Mucosa of rectum (tissue), 2 donors: Measurements from ENCODE around the gene MPP1.

Experiments used
- H3K27ac ChIP-seq, 2 donors: one replicate each; pipeline ENCODE4 v1.7.0; 2013; ENCODE audit warnings: inconsistent platforms in 2 of 2, low read depth in 2 of 2, low read length in 2 of 2
- H3K27me3 ChIP-seq, 2 donors: one replicate each; pipeline ENCODE4 v1.7.0; 2013; ENCODE audit warnings: low read length in 2 of 2; ENCODE audit not compliant: control insufficient read depth in 2 of 2, insufficient read depth in 2 of 2
- H3K36me3 ChIP-seq, 2 donors: one replicate each; pipeline ENCODE4 v1.7.0; 2013; ENCODE audit warnings: low read length in 2 of 2; ENCODE audit not compliant: control insufficient read depth in 2 of 2, insufficient read depth in 2 of 2
- H3K4me1 ChIP-seq, 2 donors: one replicate each; pipeline ENCODE4 v1.7.0; 2013; ENCODE audit warnings: low read length in 2 of 2, mild to moderate bottlenecking in 1 of 2; ENCODE audit not compliant: control insufficient read depth in 2 of 2, insufficient read depth in 2 of 2
- H3K4me3 ChIP-seq, 2 donors: one replicate each; pipeline ENCODE4 v1.7.0; 2013; ENCODE audit warnings: low read length in 2 of 2
- H3K9ac ChIP-seq, 2 donors: one replicate each; pipeline ENCODE4 v1.7.0; 2013; ENCODE audit warnings: low read length in 2 of 2, low read depth in 1 of 2, mild to moderate bottlenecking in 1 of 2
- H3K9me3 ChIP-seq, 2 donors: one replicate each; pipeline ENCODE4 v1.7.0; 2013; ENCODE audit warnings: low read length in 2 of 2; ENCODE audit not compliant: control insufficient read depth in 2 of 2
- donor health status: healthy.
- donor health status: Normal muscosa, but diverticular disease.

MPP1 gene

DNA sequence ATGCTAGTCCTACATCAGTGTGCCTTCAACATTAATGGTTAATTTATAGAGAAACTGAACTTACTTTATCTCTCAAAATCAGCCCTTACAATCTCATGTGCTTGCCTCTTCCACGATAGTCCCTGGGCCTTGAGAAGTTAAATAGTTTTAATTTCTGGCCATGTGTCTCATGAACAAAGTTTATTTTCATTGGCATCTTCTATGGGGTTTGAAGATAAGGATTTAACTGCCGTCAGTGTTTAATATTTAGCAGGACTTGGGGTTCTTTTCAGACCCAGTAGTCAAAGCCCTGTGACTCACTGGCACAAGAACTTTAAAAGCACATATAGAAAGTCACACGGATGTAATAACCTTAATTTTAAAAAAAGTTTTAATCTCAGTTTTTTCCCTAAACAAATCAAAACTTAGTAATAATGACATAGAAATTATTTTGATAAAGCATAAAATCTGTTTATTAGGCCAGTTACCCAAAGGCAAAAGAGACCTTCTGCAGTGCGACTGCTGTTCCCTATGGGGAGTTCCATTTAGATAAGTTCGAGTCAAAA, 10.1 kb upstream of the MPP1 start:
- no peak overlapping the region for H3K9ac ChIP-seq
- H3K4me3 ChIP-seq = no peak overlapping the region
- no peaks in the 10 kb centered on the region for H3K36me3 ChIP-seq
- H3K9me3 ChIP-seq = no peaks in the 10 kb centered on the region
- H3K27me3 ChIP-seq = peaks cover 0 to 2% of the 10 kb centered on the region in 2 donors
- H3K4me1 ChIP-seq = no peaks in the 10 kb centered on the region
- no peak overlapping the region for H3K27ac ChIP-seq

DNA sequence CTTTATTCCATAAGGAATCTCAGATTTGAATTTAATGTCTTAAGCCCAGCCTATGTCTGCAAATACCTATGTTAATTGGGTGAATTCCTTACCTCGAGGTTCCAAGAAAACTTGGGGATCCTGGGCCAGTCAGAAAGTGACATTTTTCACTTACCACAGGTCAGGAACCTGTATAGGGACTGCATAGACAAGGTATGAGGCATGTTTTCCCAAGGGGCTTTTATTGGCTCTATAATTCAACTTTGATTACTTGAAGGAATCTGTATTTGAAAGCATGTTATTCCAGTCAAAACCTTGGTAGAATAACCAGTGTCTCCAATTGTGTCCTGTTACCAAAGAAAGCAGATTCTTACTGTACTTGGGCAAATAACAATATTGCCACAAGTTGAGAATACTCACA, 8.5 kb upstream of the MPP1 start:
- no peak overlapping the region for H3K27ac ChIP-seq
- no peaks in the 10 kb centered on the region for H3K9me3 ChIP-seq
- no peaks in the 10 kb centered on the region for H3K4me1 ChIP-seq
- H3K4me3 ChIP-seq = no peak overlapping the region
- H3K27me3 ChIP-seq = peaks cover 0 to 2% of the 10 kb centered on the region in 2 donors
- H3K36me3 ChIP-seq = no peaks in the 10 kb centered on the region
- H3K9ac ChIP-seq = no peak overlapping the region

DNA sequence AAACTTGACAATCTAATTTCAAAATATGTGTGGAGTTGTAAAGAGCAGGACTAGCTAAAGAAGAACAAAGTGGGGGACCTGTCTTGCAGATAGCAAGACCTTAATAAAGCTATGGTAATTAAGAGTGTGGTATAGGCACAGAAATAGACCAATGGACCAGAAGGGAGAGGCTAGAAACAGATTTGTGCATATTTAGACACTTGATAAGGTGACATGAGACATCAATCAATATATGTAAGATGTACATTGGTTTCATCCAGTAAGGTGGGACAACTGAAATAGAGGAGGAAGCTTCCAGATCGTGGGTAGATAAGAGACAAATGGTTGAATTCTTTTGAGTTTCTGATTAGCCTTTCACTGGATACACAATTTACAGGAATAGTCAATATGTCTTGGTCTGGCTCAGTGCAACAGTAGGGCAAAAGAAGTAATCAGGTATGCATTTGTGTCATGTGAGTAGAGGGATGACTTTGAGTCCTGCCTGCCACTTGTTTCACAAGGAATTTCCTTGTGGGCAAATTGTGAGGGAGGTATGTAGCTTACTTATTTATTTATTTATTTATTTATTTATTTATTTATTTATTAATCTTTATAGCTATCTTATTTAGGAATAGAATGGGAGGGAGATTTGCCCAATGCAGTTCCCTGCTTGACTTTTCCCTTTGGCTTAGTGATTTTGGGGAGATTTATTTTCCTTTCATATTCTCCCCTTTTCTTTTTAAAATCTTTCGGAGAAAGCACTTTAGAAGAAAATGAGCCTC, 7.2 kb upstream of the MPP1 start:
- Histone ChIP-seq H3K27me3 (peaks cover 0 to 2% of the 10 kb centered on the region in 2 donors), H3K4me3 (no peak overlapping the region), H3K36me3 (no peaks in the 10 kb centered on the region), H3K27ac (no peak overlapping the region), H3K9me3 (no peaks in the 10 kb centered on the region), H3K9ac (no peak overlapping the region), H3K4me1 (no peaks in the 10 kb centered on the region)

DNA sequence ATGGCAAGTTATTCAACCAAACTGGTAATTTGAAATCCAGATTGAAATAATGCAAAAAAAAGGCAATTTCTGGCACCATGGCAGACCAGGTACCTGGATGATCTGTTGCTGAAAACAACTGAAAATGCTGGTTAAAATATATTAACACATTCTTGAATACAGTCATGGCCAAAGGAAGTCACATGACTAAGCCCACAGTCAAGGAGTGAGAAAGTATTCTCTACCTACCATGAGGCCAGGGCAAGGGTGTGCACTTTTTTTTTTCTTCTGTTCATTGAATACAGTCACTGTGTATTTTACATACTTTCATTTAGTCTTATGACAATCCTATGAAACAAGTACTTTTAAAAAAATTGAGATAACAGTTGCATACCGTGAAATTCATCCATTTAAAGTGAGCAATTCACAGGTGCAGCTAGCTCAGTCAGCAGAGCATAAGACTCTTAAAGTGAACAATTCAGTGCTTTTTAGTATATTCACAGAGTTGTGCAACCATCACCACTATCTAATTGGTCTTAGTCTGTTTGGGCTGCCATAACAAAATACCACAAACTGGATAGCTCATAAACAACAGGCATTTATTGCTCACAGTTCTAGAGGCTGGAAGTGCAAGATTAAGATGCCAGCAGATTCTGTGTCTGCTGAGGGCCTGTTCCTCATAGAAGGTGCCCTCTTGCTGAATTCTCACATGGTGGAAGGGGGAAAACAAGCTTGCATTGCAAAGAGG, 4.8 kb upstream of the MPP1 start:
- peaks cover 0 to 3% of the 10 kb centered on the region in 2 donors for H3K4me1 ChIP-seq
- H3K9me3 ChIP-seq = no peaks in the 10 kb centered on the region
- no peak overlapping the region for H3K27ac ChIP-seq
- H3K9ac ChIP-seq = no peak overlapping the region
- H3K27me3 ChIP-seq = peaks cover 0 to 2% of the 10 kb centered on the region in 2 donors
- no peak overlapping the region for H3K4me3 ChIP-seq
- H3K36me3 ChIP-seq = no peaks in the 10 kb centered on the region

DNA sequence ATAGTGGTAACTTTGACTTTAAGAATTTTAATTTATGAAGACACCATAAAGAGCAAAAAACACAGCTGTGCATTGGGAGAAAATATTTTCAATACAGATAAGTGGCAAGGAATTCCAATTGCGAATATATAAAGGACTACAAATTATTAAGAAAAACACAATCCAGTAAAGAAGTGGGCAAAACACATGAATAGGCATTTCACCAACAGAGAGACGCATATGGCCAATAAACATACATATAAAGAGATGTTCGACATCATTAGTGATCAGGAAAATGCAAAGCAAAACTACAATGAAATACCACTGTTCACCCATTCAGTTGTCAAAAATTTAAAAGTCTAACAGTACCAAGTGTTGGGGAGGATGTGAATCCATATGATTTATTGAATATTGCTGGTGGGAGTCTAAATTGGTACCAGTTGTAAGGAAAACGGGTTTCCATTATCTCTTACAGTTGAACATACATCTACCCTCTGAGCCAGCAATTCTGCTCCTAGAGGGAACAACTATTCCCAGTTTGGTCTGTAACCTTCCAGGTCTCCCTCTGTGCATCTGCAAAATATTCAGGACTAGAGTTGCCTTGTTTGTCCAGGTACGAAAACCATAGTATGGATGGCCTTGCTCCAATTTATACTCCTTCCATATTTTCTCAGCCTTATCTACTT, 1.7 kb upstream of the MPP1 start:
- no peaks in the 10 kb centered on the region for H3K9me3 ChIP-seq
- no peak overlapping the region for H3K4me3 ChIP-seq
- no peak overlapping the region for H3K9ac ChIP-seq
- no peaks in the 10 kb centered on the region for H3K36me3 ChIP-seq
- peaks cover 3% of the 10 kb centered on the region in 2 donors for H3K4me1 ChIP-seq
- H3K27ac ChIP-seq = no peak overlapping the region
- peaks cover 2% of the 10 kb centered on the region in 2 donors for H3K27me3 ChIP-seq

DNA sequence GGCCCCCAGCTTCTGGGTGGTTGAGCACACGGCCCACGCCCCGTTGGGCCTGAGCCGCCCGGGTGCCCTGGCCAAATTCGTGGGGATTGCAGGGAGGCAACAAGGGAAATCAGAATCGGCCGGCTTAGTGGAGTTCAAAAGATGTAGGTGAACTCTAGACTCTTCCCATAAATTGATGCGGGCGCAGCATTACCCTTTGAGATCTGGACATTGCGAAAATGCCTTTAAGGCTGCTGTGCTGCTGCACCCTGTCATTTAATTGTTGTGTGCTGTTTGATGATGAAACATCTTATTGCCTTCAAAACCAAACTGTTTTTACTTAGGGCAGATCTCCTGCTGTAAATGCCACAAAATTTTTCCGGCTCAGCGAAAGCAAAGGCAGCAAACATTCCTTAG, 409 bp upstream of the MPP1 start:
- H3K27ac ChIP-seq = peak overlapping the region; percentile 44 to 49

GRCh38 chrX:154804261-154804956, 876 bp downstream of the MPP1 start:
- peak overlapping the region in 1 of 2 donors; percentile 58 for H3K9ac ChIP-seq

More for the DNA sequence above, 409 bp upstream of the MPP1 start:
- no peaks in the 10 kb centered on the region for H3K36me3 ChIP-seq
- peaks cover 3 to 8% of the 10 kb centered on the region in 2 donors for H3K4me1 ChIP-seq
- peaks cover 2% of the 10 kb centered on the region in 2 donors for H3K27me3 ChIP-seq
- peak overlapping the region; percentile 58 to 69 for H3K4me3 ChIP-seq
- H3K9me3 ChIP-seq = no peaks in the 10 kb centered on the region
- peak overlapping the region; percentile 26 to 58 for H3K9ac ChIP-seq

GRCh38 chrX:154802947-154803346, 2.3 kb downstream of the MPP1 start:
- H3K27me3 ChIP-seq = peaks cover 0 to 2% of the 10 kb centered on the region in 2 donors
- H3K27ac ChIP-seq = no peak overlapping the region
- no peak overlapping the region for H3K4me3 ChIP-seq
- no peak overlapping the region for H3K9ac ChIP-seq
- no peaks in the 10 kb centered on the region for H3K36me3 ChIP-seq
- peaks cover 13 to 22% of the 10 kb centered on the region in 2 donors for H3K4me1 ChIP-seq
- no peaks in the 10 kb centered on the region for H3K9me3 ChIP-seq

More at GRCh38 chrX:154804261-154804956, 876 bp downstream of the MPP1 start:
- Histone ChIP-seq H3K4me1 (peaks cover 12 to 18% of the 10 kb centered on the region in 2 donors), H3K9me3 (no peaks in the 10 kb centered on the region), H3K27me3 (peaks cover 0 to 2% of the 10 kb centered on the region in 2 donors), H3K27ac (peak overlapping the region in 1 of 2 donors; percentile 57), H3K4me3 (peak overlapping the region; percentile 69 to 75), H3K36me3 (no peaks in the 10 kb centered on the region)

DNA sequence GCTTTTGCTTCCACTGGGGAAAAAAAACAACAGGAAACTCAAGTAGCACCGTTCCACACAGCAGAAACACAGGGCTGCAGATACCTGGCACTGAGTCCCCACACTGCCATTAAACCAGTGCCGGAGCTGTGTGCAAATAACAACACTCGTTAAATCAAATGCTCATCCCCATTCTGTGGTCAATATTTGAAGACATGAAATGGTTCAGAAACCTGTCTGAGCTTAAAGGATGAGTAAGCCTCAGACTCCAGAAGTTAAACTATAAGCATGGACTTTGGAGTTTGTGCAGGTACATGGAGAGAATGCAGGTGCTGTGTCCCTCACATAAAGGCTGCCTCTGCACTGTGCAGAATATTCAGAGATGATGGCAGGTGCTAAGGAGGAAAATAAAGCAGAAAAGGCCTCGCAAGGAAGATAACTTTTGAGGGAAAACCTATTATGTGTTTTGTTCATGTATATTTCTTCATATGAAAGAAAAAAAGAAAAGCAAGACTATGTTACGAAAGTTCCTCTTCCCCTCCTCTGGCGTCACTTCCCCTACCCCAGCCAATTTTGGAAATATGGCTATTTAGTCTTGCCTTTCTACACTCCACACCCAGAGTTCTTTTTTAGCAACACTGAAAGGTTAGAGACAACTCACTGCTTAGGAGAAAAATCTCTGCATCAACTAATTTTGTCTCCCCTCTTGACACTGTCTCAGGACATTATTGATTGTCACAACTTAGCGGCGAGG, 4.6 kb downstream of the MPP1 start:
- Histone ChIP-seq H3K36me3 (no peaks in the 10 kb centered on the region), H3K27ac (peak overlapping the region in 1 of 2 donors; percentile 58), H3K9ac (no peak overlapping the region), H3K4me3 (no peak overlapping the region), H3K9me3 (no peaks in the 10 kb centered on the region), H3K4me1 (peaks cover 13 to 18% of the 10 kb centered on the region in 2 donors), H3K27me3 (peaks cover 0 to 2% of the 10 kb centered on the region in 2 donors)
